HG02678 (cell line): ENCODE measurements around the gene SRRM4.

ENCODE experiments used
- ATAC-seq: cut with Tn5 transposase; IDR thresholded peaks from one replicate; pipeline ENCODE4 v1.9.1; 2021; ENCODE audit warnings: mild to moderate bottlenecking, moderate library complexity; ENCODE audit not compliant: unreplicated experiment

Gene SRRM4

DNA sequence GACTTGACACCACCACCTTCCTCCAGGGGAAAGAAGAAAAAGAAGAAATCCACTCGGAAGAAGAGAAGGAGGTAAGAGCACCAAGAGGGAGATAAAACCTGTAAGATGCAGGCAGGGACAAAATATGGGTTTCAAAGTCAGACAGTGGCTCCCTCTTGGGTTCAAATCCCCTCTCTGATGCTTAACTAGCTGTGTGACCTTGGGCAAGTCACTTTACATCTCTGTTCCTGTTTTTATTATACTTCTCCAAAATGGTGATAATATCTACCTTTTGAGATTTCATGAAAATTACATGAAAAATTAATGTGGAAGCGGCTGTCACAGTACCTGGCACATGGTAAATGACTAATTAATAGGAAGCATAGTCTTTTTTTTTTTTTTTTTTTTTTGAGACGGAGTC is 133.0 kb downstream of the SRRM4 start:
- ATAC-seq, result no peak

DNA sequence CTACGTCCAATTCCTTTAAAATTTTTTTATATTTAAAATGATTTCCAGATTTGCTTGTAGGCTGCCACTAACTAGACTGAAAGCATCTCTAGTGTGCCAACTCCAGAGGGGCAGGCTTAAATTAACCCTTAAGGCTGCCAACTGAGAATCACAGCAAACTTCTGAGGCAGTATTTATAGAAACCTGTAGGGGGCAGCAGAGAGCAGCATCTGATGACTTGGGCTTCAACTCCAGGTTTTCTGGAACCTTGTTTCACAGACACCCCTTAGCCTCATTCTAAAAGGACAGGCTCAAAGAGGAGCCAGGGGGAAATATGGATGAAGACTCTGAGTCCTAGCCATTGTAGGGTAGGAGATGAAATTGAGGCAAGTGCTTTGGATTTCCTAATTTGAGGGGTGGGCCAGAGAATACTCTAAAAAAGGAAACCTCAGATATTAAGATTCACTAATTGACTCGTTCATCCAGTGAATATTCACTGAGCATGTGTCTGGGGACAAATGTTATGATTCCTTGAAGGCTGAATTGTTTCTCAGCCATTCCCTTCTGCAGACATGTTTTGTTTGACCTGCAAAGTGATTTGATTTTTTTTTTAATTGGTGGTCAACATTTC is 134.1 kb downstream of the SRRM4 start:
- ATAC-seq, result no peak

DNA sequence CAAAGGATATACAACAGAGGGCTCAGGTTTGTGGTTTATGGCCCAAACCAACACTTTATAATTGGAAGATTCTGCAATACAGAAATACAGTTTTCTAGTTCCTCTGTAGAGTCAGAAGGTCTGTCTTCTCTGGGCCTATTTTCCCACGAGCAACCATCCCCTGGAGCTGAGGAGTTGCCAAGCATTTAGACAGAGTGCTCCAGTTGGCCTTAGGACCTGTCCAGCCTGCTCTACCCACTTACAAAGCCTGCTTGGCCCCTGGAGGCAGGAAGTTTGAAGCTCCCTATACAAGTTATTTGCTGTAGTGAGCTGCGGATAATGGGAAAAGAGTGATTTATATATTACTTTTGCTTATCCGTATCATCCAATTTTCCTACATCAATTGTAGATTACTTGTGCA is 136.6 kb downstream of the SRRM4 start:
- ATAC-seq, result no peak

DNA sequence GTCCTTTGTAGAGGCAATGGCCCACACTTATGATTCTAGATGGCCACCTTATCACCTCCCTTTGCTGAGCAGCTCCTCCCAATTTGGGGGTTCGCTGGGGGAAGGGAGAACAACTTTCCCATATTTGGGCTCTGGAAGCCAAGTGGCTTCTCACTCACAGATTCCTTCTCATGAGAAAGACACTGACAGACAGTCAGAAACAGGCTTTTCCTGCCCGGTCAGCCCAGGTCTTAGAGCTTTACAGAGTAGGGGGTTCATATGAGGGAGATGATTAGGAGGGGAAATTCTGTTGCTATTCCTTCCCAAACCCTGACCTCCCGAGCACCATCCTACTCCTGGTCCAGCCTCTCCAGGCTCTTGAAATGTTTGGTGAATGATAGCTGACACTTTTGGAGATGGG is 137.3 kb downstream of the SRRM4 start:
- no peak for ATAC-seq

DNA sequence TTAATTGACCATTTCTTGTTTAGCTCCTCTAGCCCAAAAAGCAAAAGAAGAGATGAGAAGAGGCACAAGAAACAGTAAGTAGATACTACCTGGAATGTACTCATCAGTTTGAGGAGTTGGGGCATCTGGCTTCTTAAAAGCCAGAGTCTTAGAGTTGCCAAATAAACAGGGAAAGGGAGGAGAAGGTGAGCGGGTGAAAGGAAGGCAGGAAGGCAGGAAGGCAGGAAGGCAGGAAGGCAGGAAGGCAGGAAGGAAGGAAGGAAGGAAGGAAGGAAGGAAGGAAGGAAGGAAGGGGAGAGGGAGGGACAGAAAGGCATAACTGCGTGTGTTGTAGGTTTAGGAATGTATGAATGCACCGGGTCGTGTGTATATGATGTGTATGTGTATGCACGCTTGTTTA is 140.7 kb downstream of the SRRM4 start:
- ATAC-seq, result no peak

DNA sequence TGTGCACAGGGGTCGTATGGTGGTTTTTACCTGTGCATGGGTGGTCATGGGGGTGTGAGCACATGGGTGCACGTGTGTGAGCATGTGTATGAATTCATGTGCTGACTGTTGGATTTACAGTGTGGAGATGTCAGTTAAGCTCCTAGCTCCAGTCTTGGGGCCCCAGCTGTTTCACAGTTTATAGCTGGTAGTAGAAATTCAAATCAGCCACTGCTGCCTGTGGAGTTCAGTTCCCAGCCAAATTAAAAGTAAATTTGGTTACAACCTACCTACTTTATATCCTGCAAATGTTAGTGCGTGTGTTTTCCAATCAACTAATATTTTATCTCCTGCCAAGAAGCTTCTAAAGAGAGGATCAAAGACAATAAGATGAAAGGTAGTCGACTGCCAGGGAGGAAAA is 141.4 kb downstream of the SRRM4 start:
- no peak for ATAC-seq

DNA sequence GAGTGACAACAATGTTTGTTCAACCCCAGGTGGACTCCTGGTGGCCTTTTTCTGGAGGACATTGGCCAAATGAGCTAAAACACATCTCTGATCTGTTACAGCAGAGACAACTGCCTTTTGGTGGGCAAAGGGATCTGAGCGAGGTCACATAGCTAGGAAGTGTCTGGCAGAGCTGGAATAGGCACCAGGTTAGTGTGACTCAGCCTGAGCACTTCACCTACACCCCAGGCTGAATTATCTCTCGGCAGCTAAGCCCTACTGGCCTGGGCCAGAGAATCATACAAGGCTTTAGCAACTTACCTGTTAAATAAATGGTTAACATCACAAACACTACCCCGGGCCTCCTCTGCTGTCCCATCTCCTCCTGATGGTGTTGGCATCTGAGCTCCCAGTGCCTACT is 147.2 kb downstream of the SRRM4 start:
- ATAC-seq, result no peak

DNA sequence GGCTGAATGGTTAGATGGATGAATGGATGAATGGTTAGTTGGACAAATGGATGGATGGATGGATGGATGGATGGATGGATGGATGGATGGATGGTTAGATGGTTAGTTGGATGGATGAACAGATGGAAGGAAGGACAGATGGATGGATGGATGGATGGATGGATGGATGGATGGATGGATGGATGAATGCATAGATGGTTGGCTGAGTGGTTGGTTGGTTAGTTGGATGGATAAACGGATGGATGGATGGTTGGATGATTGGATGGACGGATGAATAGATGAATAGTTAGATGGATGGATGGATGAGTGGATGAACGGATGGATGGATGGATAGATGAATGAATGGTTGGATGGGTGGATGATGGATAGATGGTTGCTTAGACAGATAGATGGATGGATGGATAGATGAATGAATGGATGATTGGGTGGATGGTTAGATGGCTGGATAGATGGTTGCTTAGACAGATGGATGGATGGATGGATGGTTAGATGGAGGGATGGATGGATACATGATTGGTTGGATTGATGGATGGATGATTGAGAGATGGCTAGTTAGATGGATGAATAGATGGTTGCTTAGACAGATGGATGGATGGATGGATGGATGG is 148.6 kb downstream of the SRRM4 start:
- ATAC-seq, result no peak

DNA sequence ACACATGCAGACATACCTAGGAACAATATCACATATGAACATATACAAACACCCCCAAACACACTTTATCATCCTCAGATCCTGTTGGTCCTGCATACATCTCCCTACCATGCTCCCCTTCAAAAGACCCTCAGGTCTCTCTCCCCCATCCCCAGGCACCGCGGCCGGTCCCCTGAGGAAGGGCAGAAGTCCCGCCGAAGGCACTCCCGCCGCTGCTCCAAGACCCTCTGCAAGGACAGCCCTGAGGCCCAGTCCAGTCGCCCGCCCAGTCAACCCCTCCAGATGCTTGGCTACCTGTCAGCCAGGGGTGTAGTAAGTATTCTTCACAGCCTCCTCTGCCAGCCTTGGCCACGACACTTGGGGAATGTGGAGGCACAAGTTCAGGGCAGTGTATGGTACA is 149.2 kb downstream of the SRRM4 start:
- no peak for ATAC-seq

DNA sequence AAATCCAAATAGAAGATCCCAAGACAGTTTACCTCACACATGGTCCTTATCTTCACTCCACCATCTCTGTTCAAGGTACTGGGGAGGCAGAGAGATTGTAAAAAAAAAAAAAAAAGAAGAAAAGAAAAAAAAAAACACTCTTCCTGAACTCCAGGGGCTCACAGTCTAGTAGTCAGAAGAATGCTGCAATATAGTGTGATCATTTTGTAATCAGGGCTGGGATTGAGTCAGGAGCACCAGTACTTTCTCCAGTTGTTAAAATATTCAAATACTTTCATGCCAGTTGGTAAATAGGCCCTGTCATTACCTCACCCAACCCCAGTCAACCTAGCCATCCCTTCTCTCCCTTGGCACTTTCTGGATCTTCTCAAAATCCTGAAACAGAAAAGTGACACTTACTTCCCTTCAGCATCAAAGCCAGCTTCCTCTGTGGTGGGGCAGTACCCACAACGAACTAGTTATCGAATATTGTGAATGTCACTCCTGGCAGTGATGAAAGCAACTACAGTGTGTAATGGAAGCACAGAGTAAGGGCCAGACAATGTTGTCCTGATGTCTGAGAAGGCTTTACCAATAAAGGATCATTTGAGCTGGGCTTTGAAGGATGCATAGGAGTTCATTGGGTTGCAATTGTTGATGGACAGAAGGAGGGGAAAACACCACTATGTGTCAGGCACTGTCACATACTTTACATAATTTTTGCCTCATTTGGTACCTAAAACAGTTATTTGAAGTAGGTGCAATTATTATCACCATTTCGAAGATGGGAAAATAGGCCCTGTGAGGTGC is 153.1 kb downstream of the SRRM4 start:
- ATAC-seq, result no peak

DNA sequence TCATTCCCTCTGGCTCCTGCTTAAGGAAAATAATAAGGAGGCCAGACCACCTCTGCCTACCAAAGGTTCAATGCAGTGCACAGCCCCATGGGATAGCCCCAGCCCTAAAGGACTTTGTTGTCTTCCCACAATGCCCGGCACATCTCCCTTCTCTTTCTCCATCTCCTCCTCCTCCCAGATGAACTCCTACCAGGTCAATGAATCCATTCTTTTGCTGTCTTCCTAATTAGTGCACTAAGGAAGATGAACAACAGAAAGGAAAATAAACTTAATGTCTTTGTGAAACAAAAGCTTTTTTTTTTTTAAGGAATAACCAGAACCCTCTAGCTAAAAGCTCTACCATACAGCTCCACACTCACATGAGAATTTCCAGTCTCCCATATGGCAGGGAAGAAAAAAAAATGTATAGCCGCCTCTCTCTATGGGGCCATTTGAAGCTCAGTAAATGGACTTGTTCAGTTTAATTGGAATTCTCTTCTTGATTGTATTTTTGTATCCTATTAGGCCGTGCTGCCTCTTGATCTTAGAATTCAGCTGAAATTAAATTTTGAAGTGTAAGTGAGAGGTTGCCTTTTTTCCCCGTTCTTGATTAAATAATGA is 155.6 kb downstream of the SRRM4 start:
- no peak for ATAC-seq

DNA sequence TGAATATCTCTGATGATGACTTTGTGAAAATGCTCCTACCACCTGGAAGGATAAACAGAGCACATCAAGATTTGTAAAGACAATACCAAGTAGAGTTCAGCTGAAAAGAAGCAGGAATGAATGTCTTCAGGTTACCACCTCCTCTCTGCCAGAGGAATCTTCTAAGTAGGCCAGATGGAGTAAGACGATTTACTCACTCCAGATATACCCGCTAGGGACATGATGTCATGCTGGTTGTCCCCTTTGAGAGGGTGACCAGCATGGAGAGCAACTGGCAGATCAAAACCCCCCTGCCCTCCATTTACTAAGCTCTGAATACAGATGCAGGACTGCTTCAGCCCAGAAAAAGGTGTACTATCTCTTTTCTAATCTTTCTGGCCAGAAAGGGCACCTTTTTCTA is 158.1 kb downstream of the SRRM4 start:
- no peak for ATAC-seq

DNA sequence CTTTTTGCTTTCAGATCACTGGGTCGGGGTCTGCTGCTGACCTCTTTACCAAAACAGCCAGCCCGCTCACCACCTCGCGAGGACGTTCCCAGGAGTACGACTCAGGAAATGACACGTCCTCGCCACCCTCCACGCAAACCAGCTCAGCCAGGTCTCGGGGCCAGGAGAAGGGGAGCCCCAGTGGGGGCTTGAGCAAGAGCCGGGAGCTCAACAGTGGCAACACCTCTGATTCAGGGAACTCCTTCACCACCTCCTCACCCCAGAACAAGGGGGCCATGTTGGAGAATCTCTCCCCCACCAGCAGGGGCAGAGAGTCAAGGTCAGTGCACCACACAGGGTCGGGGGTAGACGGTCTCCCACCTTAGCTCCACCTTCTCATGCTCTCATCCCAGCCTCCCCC is 164.0 kb downstream of the SRRM4 start:
- no peak for ATAC-seq

DNA sequence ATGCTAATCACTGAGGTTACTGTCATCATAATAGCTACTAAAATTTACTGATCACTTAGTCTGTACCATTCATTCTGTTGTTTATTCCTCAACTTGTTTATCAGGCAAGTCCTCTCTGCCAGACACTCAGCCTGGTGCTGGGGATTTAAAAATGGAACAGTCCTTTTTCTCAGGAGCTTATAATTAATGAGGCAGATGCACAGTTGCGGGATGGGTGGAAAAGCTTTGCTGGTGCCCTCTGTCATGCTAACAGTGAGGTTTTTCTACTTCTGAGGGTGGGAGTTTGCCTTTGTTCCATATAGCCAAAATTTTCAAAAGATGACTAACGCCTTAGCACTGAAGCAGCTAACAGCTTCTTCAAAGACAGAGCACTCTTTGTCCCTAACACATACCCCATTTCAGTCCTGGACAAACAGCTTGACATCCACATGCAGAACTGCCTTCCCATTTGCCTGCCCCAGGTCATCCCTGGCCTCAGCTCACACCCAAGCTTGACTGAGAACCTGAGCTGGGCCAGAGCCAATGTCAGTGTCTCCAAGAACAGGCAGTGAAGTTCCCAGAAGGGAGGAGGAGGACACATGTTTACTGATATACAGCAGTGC is 166.6 kb downstream of the SRRM4 start:
- no peak for ATAC-seq

DNA sequence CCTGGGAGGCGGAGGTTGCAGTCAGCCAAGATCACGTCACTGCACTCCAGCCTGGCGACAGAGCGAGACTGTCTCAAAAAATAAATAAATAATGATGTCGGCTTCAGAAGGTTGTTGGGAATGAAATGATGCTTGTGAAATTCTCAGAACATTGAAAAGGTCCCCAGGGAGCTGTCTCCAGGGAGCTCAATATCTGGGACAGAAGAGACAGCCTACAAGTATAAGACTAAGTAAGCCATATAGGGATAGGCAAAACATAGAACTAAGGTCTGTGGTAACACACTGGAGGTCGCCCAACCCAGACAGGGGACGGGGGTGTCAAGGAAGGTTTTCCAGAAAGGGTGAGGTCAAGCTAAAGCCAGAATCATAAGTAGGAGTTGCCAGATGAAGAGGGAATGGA is 167.9 kb downstream of the SRRM4 start:
- ATAC-seq, result no peak

DNA sequence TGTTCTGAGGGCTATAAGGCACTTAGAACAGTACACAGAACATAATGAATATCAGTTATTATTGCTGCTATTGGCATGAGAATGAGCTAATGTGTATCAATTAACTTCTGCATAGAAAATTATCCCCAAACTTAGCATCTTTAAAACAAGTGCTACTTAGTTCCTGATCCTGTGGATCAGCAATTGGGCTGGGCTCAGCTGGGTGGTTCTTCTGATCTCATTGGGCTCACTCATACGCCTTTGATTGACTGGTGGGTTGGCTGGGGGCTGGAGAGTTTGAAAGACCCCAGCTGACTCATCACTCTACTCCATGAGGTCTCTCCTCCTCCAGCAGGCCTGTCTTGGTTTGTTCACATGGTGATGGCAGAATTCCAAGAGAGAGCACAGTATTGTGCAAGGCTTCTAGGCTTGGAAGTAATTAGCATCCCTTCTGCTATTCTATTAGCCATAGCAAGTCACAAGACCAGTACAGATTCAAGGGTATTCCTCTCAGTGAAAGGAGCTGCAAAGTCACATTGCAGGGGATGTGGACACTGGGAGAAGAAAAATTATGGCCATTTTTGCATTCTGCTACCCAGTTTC is 170.2 kb downstream of the SRRM4 start:
- no peak for ATAC-seq

DNA sequence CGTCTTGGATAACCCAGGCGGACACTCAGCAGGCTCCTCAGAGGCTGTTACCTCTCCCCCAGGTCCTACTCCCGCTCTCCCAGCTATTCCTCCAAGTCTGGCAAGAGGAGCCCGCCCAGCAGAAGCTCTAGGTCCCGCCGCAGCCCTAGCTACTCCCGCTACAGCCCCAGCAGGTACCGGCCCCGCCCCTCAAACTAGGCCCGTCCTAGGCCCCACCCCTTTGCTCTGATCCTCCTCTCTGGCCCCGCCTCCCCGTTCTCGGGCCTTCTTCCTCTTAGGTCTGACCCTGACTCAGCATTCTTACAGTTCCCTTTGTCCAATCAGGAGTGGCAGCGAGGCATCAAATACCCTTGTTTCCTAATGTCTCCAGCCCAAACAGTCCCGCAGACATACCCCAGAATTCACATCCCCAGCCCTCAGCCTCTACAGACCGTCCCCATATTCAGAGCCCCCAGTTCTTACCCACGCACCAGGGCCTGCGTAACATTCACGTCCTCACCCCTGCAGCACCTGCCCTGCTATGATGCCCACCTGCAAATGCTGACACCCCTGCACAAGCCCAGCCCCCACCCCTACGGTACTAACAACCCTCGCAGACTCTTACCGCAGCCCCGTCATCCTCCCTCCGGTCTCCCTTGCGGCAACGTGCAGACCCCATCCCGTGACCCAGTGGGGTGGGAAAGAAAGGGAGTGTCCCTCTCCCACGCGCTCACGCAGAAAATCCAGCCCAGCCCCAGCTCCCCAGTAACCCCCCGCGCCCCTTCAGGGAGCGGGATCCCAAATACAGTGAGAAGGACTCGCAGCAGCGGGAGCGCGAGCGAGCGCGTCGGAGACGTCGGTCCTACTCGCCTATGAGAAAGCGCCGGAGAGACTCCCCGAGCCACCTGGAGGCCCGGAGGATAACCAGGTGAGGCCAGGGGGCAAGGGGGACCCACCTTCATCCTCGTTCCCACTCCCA is 172.4 kb downstream of the SRRM4 start:
- ATAC-seq, result no peak

DNA sequence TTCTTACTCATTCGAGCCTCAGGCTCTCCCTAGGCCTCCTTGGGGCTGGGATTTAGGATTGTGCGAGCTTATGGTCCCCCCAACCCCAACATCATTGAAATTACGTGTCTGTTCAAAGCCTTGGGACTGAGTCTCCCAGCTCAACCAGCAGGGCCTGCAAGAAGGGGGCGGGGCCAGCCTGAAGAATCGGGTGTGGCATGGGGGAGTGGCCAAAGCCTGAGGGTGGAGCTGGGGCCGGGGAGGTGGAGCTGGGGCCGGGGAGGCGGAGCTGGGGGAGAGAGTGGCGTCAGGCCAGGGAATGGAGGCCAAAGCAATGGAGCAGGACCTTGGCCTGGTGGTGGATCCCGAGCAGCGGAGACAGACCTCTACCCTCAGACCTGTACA is 173.1 kb downstream of the SRRM4 start:
- no peak for ATAC-seq

DNA sequence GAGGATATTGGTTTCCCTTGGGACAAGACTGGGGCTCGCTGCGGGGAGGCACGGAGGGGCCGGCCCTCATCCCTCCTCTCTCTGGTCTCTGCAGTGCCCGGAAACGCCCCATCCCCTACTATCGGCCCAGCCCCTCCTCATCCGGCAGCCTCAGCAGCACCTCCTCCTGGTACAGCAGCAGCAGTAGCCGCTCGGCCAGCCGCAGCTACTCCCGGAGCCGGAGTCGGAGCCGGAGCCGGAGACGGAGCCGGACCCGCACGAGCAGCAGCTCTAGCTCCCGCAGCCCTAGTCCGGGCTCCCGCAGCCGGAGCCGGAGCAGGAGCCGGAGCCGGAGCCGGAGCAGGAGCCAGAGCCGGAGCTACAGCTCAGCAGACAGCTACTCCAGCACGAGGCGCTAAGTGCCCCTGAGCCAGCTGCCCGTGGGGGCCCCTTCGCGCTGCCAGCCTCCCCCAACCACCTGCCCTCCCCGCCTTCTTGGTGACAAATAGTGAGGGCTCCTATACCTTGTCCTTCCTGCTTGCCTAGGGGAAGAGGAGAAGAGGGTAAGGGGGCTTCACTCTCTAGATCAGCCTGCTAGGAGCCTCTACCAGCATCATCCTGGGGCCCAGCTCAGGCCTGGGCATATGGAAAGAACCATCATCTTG is 175.2 kb downstream of the SRRM4 start:
- no peak for ATAC-seq

DNA sequence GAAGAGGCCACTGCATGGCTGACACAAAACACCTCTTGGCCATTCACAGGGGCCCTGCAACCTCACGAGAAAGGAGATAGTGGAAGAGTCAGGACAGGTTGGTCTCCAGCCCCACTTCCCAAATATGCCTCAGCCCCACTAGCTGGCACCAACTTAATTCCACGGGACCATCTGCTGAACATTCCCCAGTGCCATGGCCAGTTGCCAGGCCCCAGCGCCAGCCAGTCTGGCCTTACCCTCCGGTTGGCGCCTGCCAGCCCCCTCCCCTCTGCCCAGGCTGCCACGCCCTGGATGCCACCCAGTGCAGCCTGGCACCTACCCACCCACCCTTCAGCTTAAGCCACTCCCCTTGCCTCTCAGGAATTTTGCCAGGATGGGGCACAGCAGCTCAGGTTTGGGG is 176.2 kb downstream of the SRRM4 start:
- ATAC-seq, result no peak
